Right hindlimb (tissue), 1 donor: ENCODE results near the gene TTC31.
A peak's percentile ranks its signal among the peaks of the same experiment; 100 is the strongest.

Experiments used
- DNase-seq: peaks from one replicate; pipeline ENCODE4 v3.0.0-alpha.2; 2018

The TTC31 gene

DNA sequence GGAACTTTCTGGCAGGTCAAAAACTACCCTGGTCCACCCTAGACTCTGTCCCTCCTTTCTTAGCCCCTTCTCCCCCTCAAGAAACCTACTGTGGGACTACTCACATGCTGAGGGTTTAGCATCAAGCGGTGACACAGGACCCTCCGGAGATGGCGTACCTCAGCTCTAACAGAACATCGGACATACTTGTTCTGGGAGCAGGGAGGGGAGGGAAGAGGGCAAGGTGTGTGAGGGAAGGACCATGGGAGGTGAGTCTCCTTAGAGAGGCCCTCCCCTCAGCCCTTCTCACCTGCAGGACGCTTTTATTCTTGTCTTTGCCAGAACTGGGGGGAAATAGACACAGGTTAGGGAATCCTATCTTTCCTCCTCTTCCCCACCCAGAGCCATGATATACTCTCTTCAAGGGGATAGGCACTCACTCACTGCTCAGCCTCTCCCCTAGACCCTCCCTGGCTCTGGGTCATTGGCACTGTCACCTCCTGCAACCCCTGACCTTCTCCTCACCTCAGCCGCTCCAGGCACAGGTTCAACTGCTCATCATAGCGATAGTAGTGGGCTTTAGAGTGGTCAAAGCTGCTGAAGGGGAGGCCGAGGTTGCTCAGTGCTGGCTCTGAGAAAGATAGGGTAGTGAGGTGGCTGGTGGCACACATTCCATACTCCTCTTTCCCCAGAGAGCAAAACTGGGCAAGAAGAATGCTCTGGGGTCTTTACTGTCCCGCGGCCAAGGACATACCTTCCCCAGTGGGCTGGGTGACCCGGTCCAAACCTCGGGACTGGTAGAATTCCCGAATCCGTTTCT, 22.8 kb downstream of the TTC31 start:
- no peak for DNase-seq

DNA sequence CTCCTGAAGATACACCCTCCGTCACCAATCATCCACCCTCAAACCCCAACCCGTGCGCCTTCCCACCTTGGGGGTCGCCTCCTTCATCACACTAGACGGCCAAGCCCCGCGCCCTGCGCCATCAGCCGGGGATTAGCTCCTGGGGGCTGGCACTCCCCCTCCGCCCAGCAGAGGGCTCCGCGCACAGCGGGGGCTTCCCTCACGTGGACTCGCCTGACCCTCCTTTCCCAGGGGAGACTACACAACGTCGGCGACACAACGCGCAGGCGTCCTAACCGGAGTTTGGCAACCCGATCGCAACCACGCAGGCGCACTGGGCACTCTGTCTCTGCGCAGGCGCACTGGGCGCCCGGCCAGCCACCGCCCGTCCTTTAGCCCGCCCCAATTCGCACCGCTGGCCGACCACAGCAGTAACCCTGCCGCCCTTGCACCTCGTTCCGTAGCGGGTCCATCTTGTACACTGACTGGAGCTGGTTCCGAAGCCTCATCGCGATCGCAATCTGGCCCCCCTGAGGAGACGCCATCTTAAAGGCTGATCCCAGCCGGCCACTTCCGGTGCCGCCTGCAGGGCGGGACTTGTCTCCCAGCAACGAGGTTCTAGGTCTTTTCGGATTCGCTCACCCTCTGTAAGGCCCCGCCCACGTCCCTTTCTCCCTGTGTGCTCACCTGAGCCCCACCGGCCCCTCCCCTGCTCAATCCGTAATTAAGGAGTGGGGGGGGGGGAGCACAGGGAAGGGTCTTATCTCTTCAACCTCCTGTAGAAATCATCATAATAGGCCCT, 24.5 kb downstream of the TTC31 start, which contains the start of gene PCGF1:
PCGF1 (minus strand) TSS at position 551 of the 781 bp plus-strand sequence; CDS start at position 524, 27 bp downstream.
- DNase-seq, result peak; percentile 99

DNA sequence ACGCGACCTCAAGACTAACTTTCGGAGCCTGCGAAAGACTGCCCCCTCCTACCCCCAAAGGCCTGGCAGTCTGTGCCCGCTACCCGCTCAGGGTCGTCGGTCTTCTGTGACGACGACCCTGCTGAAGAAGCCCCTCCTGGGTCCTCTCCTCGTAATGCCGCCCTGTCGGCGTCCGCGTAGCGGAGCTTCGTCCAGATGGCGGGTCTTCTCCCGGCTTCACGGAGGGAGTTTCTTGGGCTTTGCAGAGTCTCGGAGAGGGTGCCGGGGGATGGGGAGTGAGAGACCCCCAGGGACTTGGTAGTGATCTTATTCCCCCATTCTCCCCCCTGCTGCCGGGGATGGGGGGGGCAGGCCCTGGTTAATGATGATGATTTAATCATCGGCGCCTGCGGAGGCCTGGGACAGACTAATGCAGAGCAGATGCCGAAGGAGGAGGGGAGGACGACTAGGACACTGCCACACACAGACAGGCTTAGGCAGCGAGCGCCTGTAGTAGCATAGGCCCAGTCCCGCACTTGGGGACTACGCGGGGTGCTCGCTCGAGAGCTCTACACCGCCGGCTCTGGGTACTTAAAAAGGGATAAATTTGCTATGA, 25.1 kb downstream of the TTC31 start:
- peak; percentile 57 for DNase-seq

DNA sequence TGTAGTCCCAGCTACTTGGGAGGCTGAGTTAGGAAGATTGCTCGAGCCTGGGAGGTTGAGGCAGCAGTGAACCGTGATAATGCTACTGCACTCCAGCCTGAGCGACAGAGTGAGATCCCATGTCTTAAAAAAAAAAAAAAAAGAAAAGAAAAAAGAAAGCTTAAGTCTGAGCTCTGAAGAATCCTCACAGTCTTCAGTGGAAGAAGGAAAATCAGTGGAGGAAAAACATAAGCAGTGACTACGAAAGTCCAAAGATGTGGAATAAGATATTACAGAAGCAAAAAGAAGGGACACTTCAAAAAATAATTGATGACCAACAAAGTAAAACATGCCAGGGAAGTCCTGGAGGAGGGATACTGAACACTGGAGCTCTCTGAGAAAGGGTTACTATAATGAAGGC, 27.4 kb downstream of the TTC31 start:
- no peak for DNase-seq

DNA sequence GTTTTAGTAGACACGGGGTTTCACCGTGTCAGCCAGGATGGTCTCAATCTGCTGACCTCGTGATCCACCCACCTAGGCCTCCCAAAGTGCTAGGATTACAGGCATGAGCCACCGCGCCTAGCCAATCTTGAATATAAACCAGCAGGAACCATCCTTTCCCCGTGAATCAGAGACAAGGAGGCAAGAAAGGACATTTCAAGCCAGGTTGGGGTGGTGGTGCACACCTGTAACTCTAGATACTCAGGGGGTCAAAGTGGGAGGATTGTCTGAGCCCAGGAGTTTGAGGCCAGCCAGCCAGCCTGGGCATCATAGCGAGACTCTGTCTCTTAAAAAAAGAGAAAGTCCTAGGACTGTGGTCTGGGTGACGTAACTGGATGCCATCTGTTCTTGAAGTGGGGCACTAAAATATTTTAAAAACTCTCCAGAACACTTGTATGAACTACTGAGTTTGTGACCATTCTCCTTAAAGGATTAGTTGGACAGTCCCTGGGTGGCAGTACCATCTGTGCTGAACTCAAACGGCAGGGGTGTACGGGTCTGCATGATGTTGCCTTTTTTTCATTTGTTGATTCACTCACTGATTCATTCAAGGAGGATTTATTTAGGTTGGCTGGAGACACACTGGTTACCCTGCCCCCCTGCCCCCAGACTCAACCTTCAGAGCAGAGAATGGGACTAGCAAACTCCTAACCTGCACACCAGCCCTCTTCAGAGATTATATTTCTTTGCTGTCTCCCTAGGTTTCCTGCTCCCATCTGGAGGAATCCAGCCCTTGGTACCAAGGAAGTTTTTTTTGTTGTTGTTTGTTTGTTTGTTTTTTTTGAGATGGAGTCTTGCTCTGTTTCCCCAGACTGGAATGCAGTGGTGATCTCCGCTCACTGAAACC, 28.5 kb downstream of the TTC31 start:
- no peak for DNase-seq

DNA sequence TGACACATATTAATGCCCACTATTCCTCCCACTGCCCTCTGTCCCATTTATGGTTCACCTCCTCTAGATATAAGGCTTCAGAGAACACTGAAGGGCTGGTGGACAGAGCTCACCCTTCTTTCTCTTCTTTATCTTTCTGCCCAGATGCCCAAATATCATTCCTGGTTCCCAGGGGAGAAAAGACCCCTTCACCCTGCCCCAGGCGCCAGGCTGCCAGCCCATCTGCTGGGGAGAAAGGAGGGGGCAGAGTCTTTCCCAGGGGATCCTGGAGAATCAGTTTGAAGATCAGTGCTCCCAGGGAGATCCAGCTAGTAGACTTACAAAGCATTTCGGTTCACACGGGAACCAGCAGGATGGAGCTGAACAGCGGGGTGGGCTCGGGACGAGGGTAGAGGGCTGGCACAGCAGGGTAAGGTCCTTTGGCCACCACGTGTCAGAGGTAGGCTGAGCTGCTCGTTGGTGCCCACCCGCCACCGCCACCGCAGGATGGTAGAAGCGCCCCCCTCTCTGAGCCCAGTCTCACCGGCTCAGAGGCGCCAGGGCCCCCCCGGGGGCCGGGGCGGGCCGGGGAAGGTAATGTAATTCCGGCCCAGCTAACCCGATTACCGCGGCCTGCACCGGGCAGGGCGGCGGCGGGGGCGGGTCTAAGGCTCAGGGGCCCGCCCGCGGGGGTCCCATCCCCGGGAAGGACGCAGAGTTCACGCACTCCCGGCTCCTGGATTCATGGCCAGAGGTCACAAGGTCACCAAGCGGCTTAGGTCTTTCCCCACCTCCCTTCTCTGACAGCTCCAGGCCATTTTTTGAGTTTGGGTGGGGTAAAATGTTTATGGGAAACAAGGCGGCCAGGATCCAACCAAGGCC, 30.1 kb downstream of the TTC31 start:
- no peak for DNase-seq

DNA sequence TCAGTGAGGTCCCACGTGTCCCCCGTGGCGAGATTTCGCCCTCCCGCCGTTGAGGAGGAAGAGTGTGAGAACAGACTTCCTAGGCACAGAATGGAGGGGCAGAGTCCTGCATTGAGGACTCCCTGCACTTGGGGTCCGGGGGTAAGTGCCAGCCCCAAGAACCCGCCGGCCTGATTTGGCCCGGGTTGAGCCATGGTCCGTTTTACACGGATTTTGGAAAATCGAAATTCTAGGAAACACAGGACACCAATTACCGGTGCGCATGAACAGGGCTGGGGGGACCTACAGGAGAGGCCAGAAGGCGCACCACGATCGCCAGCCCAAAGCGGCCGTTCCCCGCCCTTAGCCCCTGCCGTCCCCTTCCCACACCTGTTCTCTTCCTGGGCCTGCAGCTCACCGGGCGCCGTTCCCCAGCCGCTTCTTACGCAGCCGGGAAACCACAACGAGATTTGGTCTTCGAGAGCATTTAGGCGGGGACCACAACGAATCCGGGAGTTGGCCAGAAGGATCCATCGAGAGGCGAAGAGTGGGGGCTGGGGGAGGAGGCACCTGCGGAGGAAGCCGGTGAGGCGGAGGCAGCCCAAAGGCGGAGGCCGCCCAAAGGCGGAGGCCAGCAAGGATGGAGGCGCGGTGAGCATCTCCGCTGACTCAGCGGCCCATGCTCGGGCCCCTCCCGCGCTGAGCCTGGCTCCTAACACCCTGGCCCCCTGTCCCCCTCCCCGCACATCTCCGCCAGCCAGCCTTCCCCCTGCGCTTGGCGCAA, 30.9 kb downstream of the TTC31 start:
- no peak for DNase-seq

DNA sequence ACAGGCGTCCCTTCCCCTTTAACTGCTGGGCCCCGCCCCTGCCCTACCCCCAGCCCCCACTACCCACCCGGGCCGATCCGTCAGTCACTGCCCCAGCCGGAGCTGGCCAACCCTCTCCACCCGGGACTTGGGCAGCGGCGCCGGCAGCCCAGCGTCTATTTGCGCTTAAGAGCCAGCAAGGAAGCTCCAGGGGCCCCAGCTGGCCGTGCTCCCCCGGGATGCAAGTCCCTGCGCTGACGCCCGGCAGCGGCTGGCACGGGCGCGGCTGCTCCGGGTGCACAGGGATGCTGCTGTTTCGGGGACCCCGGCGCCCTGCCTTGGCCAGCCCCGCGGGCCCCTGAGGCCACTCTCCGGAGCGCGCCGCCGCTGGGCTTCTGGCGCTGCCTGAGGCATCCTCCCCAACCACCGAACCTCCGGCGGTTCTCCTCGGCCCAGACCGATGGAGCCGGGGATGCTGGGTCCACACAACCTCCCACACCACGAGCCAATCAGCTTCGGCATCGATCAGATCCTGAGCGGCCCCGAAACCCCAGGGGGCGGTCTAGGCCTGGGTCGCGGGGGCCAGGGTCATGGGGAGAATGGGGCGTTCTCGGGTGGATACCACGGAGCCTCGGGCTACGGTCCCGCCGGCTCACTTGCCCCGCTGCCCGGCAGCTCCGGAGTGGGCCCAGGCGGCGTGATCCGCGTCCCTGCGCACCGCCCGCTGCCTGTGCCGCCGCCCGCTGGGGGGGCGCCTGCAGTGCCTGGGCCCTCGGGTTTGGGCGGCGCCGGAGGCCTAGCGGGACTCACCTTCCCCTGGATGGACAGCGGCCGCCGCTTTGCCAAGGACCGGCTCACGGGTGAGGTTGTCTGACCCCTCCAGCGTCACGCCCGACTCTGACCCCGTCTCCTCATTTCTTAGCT, 31.7 kb downstream of the TTC31 start, which contains the start of gene TLX2:
TLX2 (plus strand) TSS at position 83 of the 903 bp plus-strand sequence; CDS start at position 440, 357 bp downstream.
- no peak for DNase-seq

DNA sequence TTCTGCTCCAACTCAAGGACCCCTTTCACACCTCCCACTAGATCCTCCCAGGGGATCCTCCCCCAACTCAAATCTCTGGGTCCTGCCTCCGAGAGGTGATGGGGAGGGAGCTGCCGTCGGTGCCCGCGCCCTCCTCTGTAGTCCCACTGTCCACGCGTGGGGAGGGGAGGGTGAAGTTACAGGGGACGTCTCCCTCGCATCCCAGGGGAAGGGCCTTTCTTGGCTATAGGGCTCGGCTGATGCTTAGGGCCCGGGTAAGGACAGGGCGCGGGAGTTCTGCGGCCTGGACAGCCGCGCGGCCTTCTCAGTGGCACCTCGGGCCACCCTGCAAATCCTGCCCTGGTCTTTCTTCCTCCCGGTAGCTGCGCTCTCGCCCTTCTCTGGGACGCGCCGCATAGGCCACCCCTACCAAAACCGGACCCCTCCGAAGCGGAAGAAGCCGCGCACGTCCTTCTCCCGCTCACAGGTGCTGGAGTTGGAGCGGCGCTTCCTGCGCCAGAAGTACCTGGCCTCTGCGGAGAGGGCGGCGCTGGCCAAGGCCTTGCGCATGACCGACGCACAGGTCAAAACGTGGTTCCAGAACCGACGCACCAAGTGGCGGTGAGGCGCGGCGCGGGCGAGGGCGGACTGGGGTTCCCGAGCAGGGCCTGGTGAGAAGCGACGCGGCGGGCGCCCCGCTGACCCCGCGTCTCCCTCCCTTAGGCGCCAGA, 32.5 kb downstream of the TTC31 start:
- no peak for DNase-seq

DNA sequence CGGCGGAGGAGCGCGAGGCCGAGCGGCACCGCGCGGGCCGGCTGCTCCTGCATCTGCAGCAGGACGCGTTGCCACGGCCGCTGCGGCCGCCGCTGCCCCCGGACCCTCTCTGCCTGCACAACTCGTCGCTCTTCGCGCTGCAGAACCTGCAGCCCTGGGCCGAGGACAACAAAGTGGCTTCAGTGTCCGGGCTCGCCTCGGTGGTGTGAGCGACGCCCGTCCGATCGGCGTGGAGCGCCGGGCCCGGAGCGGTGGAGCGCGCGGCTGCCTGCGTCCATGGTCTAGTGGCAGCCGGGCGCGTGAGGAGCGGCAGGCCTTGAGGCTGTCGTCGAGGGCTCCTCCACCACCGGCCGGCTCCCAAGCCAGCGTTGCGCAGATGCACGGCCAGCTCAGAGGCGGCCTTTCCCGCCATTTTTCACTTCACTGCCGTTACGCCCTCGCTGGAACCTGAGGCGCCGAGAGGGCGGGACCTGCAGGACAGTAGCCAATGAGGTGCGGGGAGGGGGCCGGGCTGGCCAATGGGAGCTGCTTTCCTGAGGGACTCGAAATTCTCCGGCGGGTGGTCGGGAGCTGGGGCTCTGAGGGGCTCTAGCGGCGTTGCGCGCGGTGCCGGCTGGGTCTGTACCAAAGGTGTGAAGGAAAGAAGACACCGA, 33.2 kb downstream of the TTC31 start:
- DNase-seq, result peak; percentile 80

DNA sequence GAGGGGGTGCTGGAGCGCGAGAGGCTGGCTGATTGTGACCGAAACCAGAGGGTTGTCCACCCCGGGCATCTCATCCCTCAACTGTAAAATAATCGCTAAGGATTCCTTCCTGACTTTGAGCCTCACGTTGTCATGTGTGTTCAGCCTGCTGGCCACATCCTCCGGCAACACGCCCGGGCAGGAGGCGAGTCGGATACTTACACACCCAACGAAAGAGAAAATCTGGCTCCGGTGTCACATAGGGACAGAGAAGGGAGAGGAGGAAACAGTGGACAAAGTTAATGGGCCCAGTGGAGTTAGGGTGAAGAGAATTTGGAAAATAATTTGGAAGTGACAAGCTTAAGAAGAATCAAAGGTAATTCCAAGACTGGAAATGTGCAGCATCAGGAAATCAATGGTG, 33.8 kb downstream of the TTC31 start:
- DNase-seq, result no peak

DNA sequence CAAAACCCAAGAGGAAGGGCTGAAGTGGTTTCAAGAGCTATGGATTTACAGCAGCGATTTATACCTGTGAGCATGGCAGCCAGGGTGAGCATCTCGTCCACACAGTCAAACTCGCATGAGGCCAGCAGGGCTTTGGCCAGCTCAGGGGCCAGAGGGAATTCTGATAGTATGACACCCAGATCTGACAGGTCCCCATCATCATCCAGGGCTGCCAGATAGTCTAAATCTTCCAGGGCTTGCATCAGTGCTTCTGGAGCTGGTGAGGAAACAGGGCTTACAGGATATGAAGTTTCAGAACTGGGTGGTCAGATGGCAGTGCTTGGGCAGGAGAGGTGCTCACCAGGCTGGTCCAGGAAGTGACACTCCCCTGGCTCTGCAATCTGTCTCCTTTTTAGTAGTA, 39.6 kb downstream of the TTC31 start:
- no peak for DNase-seq

DNA sequence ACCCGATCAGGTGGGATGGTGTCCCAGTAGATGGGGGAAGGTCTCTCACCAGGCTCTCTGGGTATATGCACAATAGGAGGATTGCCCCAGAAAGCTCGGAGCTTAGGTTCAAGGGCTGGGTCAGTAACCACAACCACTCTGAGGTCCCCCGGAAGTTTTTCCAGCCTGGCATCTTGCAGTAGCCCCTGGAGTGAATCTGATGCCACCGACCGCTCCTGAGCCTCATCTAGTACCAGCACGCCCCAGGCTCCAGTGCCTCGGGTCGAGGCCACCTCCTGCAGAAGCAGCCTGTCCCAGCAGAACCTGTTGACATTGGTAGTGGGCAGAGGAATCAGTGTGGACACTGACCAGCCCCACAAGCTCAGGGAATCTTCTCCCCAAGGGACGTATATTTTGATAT, 41.1 kb downstream of the TTC31 start:
- DNase-seq, result no peak

DNA sequence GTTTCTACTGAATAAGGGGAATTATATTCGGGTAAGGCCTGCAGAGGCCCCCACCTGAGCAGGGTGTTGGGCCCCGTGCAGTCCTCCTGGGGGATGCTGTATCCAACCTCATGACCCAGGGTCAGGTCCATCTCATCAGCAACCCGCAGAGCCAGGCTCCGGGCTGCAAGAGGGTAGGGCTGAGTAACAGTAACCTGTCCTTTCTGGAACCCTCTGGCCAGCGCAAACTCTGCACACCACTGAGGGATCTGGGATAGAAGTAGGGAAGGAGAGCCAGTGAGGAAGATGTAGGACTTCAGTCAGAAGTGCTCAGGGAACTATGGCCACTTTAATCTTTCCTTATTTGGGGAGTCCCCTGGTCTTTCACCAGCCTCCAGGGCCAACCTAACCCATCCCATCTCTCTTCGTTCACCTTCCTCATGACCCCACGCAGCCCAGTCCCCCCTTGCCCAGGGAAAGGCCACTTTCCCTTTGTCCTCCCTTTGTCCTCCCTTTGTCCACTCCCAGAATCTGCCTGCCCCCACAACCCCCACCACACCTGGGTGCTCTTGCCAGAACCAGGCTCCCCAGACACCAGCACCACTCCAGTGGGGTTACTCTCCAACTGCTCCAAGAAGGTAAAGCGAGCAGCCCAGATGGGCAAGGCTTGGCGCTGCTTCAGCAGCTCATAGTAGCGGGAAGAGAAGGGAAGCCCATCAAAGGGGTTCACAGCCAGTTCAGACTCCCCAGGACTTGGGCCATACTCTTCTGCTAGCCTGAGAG, 42.3 kb downstream of the TTC31 start:
- no peak for DNase-seq

DNA sequence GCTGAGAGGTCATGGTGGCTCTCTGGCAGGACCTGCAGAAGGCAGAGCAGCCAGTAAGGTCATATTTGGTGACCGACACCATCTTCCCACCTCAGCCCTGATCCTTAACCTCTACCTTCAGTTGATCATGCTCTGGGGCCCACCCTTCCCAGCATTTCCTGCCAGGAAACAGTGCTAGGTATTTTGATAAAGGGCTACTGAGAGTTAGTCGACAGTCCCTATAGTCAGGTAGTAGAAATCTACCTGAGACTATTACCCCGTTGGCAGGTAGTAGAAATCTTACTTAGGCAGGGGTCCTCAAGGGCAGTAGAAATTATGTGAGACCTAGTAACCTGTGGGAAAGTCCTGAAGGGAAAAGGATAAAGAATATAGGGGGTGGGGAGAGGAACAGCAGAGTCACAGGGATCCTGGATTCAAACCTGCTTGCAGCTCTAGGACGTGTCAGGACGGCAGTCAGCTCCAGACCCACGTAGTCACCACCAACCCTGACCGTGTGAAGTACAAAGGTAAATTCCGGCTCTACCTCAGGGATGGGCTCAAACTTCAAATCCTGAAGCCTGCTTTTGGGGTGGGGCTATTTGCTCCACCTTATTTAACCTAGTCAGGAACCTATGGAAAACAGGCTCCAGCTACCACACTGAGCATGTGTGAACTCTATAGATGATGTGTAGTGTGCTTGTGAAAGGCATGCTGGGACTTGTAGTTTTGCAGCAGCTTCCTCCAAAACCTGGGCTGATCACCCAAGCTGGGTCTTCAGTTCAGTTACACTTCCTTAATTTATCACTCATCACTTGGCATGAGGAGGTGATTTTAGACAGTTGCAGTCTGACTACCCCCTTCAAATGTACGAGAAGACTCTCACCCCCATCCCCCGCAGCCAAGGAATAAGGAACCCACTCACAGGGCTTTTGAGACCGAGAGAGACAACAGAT, 43.1 kb downstream of the TTC31 start, which contains the start of gene DQX1:
DQX1 (minus strand) TSS at position 515 of the 932 bp plus-strand sequence; CDS start at position 13, 502 bp downstream.
- no peak for DNase-seq

DNA sequence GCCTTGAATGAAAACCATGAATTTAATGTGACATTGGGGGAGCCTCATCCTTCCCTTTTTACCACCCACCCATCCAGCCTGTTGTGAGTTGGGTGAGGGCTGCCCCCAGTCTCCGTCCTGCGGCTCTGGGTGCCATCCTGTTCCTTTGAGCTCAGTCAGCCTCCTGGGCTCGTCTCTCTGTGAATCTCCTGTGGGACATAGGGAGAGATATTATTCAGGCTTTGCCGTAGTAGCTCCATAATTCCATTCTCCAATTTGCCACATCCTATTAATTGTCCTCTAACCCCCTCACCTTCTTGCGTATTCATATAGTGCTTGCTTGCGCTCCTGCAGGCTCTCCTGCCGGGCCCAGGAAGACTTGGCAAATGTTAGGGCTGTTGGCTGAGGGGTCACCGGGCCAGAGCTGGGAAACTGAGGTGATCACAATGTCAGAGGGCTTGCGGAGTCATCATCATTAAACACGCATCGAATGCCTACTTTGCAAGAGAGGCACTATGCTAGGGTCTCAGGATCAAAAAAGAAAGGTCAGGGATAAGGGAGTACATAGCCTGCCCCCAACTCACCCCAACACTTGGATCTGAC, 43.9 kb downstream of the TTC31 start:
- DNase-seq, result no peak
